ENCODE data around the gene HADH. TPM values are rescaled to one million over a fixed set of nuclear protein-coding genes. Genes with fewer than 3 reads are reported as not detected.

Gene HADH
- polyA plus RNA-seq, 1 of the 3 experiments (the other 2 are of a cell fraction): 19.4 TPM

DNA sequence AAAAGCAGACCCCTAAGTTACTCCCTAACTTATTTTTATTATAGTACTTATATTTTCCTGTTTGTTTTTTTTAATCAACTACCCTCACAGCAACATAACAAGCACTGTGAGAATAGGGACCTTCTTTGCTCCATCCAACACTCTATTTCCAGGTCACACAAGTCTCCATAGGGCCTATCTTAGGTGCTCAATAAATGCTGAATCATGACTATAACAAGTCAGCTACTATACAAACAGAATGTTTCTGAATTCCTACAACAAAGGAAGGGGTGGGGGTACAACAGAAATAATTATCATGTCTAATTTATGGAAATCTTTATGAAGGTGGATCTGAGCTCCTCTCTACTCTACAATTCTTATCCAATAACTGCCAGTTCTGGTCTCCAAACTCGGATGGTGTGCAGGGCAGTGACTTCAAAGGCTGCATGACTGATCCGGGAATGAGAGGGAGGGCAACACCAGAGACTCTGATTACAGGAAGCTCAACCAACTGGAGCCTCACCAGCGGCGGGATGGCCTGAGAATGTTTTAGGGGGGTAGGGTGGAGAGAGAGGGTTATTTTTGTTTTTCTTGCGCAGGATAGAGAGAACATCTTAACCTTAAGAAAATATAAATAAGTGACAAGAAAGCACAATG is 71.1 kb downstream of the HADH start (continued):
- TF ChIP-seq, protein P1, sequence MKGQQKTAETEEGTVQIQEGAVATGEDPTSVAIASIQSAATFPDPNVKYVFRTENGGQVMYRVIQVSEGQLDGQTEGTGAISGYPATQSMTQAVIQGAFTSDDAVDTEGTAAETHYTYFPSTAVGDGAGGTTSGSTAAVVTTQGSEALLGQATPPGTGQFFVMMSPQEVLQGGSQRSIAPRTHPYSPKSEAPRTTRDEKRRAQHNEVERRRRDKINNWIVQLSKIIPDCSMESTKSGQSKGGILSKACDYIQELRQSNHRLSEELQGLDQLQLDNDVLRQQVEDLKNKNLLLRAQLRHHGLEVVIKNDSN (IDR thresholded peaks at IDR 0.05; ENCODE audit: borderline replicate concordance, low read depth): no peak
- TF ChIP-seq FOXJ3 (CRISPR knock-in tag; IDR thresholded peaks at IDR 0.05) (no peak), RXRA (IDR thresholded peaks at IDR 0.05; ENCODE audit: borderline replicate concordance, low read depth) (no peak)

DNA sequence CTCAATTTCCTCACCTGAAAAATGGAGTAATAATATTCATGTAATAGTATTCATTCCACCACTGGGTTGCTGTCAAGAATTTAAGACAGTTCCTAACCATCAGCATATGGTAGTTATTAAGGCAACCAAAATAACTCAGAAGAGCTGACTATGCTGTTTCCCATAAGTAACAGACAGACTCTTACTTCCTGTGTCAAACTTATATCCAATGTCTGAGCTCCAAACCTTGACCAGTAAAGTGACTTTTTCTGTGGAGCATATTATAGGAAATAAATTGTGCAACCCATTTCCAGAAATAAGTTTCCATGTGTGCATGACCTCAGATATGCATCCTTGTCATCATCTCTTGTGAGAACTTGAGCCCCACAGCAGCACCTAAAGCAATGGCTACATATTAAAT is 78.8 kb downstream of the HADH start:
- H3K36me3 ChIP-seq (replicated peaks in 1 of 2; ENCODE audit: control insufficient read depth in 1 of 2, insufficient read depth in 2 of 2, low read length in 1 of 2): no peaks in the 10 kb centered on the region
- H3K4me1 ChIP-seq (ENCODE audit: control insufficient read depth in 1 of 2, insufficient read depth in 2 of 2, low read depth in 1 of 2, low read length in 1 of 2): no peaks in the 10 kb centered on the region
- ChIA-PET POLR2A (no interaction called here), CTCF (interaction anchor here (1.0 kb wide), 2 partner anchors 444 to 504 kb away, joined by 3 to 4 read pairs; no protein-coding TSS in a partner anchor)
- H3K4me2 ChIP-seq: no peak overlapping the region
- H4K20me1 ChIP-seq (ENCODE audit: insufficient read depth): no peaks in the 10 kb centered on the region
- H3K79me2 ChIP-seq (ENCODE audit: insufficient read depth): no peaks in the 10 kb centered on the region
- no peaks in the 10 kb centered on the region for H3F3A ChIP-seq (replicated peaks; ENCODE audit: insufficient read depth)
- H3K4me3 ChIP-seq (ENCODE audit: low read depth in 2 of 2, low read length in 1 of 2): no peak overlapping the region
- no peak overlapping the region for H3K9ac ChIP-seq
- TF ChIP-seq, protein P2, sequence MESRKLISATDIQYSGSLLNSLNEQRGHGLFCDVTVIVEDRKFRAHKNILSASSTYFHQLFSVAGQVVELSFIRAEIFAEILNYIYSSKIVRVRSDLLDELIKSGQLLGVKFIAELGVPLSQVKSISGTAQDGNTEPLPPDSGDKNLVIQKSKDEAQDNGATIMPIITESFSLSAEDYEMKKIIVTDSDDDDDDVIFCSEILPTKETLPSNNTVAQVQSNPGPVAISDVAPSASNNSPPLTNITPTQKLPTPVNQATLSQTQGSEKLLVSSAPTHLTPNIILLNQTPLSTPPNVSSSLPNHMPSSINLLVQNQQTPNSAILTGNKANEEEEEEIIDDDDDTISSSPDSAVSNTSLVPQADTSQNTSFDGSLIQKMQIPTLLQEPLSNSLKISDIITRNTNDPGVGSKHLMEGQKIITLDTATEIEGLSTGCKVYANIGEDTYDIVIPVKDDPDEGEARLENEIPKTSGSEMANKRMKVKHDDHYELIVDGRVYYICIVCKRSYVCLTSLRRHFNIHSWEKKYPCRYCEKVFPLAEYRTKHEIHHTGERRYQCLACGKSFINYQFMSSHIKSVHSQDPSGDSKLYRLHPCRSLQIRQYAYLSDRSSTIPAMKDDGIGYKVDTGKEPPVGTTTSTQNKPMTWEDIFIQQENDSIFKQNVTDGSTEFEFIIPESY (IDR thresholded peaks at IDR 0.05; ENCODE audit: borderline replicate concordance, low read depth): no peak
- TF ChIP-seq EP300 (IDR thresholded peaks at IDR 0.05; ENCODE audit: borderline replicate concordance in 1 of 2, low read depth in 1 of 2, low read length in 1 of 2) (no peak), GATA2 (CRISPR knock-in tag; IDR thresholded peaks at IDR 0.05) (no peak), FOXM1 (IDR thresholded peaks at IDR 0.05; ENCODE audit: low read depth) (no peak), MEF2A (IDR thresholded peaks at IDR 0.05; ENCODE audit: borderline replicate concordance, low read depth) (no peak), TCF12 (IDR thresholded peaks at IDR 0.05) (no peak), RXRA (IDR thresholded peaks at IDR 0.05; ENCODE audit: borderline replicate concordance, low read depth) (no peak), GABPA (IDR thresholded peaks at IDR 0.05; ENCODE audit: low read depth) (no peak), CHD2 (IDR thresholded peaks at IDR 0.05; ENCODE audit: low read length, partially characterized antibody) (no peak)
- TF ChIP-seq, protein P3, sequence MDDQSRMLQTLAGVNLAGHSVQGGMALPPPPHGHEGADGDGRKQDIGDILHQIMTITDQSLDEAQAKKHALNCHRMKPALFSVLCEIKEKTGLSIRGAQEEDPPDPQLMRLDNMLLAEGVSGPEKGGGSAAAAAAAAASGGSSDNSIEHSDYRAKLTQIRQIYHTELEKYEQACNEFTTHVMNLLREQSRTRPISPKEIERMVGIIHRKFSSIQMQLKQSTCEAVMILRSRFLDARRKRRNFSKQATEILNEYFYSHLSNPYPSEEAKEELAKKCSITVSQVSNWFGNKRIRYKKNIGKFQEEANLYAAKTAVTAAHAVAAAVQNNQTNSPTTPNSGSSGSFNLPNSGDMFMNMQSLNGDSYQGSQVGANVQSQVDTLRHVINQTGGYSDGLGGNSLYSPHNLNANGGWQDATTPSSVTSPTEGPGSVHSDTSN (IDR thresholded peaks at IDR 0.05): no peak
- peaks cover 47% of the 10 kb centered on the region; the same call in 1 of the 2 replicates for H3K27me3 ChIP-seq (ENCODE audit: insufficient read depth)
- H2AFZ ChIP-seq (ENCODE audit: low read depth): no peak overlapping the region
- no peaks in the 10 kb centered on the region for H3K9me2 ChIP-seq
- no peaks in the 10 kb centered on the region for H3K9me3 ChIP-seq
- H3K27ac ChIP-seq (ENCODE audit: low read depth in 2 of 2, low read length in 1 of 2): no peak overlapping the region
- DNase-seq: no peak

Data from SK-N-SH (cell line).